HG03159 (cell line): Measurements from ENCODE around the gene EPC1.
A peak's percentile ranks its signal among the peaks of the same experiment; 100 is the strongest.
"Not testable (repeated sequence)": the region's sequence is repeated elsewhere in the genome, so short reads cannot be mapped to it uniquely, and the experiment has no call there.

Source experiments
- ATAC-seq: cut with Tn5 transposase; IDR thresholded peaks from one replicate; pipeline ENCODE4 v1.9.1; 2021; ENCODE audit warnings: mild to moderate bottlenecking, moderate library complexity; ENCODE audit not compliant: unreplicated experiment

The EPC1 gene

GRCh38 chr10:32346551-32347362 lies at the start of gene EPC1:
Gene EPC1, minus strand, starts transcription at chr10:32347158. Its CDS starts 243 bp downstream, at chr10:32346915.
- peak; percentile 62 for ATAC-seq

- no peak for ATAC-seq
Measured at GRCh38 chr10:32393911-32394310, 47.0 kb upstream of the EPC1 start.

- ATAC-seq, result not testable (repeated sequence)
Measured at GRCh38 chr10:32392284-32392683, 45.3 kb upstream of the EPC1 start.

GRCh38 chr10:32390193-32390592 lies 43.2 kb upstream of the EPC1 start:
- no peak for ATAC-seq

DNA sequence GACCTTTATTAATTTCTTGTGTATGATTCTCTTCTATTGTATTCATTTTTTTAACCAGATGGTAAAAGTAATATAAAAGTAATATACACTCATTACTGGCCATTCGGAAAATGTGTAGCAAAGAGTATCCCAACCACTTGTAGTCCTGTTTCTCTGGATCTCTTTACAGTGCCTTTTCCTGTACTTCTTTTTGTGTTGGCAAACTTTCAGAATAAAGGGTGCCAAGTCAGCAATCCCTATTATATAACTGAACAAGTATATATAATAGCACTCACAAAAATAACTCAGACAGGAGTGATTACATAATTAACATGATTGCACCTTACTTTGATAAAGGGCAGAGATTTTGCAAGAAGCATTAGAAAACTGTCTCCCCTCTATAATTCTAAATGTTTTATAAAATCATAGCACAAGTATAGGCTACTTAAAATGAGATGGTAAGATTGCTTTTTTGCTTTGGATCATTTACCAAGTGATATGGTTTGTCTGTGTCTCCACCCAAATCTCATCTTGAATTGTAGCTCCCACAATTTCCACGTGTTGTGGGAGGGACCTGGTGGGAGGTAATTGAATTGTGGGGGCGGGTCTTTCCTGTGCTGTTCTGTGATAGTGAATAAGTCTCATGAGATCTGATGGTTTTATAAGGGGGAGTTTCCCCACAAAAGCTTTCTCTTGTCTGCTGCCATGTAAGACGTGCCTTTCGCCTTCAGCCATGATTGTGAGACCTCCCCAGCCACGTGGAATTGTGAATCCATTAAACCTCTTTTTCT lies 41.5 kb upstream of the EPC1 start:
- ATAC-seq, result no peak

GRCh38 chr10:32386623-32387260 lies 39.8 kb upstream of the EPC1 start:
- ATAC-seq, result no peak

DNA sequence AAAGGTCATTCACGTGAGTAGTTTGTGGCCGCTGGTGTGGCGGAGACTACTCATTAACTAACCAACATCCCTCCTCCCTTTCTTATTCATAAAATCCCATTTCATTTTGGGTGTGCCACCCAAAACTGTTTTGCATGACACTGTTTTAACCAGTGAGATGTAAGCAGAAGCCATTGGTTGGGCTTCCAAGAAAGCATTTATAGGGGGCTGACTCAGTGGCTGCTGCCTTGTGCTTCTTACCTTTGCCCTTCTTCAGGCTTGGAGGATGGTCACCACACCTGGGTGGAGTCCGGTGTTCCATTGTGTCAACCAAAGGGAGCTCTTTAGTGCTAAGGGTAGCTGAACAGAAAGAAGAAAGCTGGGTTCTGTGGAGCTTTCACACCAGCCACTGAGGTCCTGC lies 37.2 kb upstream of the EPC1 start:
- ATAC-seq, result no peak

GRCh38 chr10:32381165-32381564 lies 34.2 kb upstream of the EPC1 start:
- no peak for ATAC-seq

GRCh38 chr10:32379950-32380551 lies 33.1 kb upstream of the EPC1 start:
- ATAC-seq, result no peak

DNA sequence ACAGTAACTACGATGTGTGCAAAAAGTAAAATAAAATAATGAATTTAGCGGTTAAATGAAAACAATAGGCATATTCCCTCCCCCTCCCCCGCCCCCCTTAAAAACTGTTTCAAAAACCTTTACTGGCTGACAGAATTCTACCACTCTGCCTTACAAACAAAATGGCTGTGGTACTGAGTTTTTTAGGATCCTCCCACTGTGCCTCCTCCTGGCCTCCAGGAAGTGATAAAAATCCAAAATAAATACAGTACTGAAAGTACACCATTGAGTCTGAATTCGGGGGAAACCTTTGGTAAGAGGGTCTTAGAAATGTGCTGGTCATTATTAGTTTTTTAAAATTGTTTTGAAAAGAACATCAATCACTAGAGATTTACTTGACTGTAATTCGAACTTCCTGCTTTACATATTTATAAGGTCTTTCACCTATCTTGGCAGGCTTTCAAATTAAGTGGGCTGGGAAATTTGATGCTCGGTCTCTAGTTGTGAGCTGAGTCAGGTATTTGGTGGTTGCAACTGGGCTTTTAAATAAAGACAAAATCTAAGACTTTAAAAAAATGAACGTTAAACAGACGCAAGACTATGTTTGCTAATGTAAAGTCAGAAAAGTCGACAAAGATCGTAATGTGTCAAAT lies 32.5 kb upstream of the EPC1 start:
- no peak for ATAC-seq

GRCh38 chr10:32378363-32379317 lies 31.7 kb upstream of the EPC1 start:
- peak; percentile 95 for ATAC-seq

- peak; percentile 43 for ATAC-seq
Measured at GRCh38 chr10:32377458-32378259, 30.7 kb upstream of the EPC1 start.

DNA sequence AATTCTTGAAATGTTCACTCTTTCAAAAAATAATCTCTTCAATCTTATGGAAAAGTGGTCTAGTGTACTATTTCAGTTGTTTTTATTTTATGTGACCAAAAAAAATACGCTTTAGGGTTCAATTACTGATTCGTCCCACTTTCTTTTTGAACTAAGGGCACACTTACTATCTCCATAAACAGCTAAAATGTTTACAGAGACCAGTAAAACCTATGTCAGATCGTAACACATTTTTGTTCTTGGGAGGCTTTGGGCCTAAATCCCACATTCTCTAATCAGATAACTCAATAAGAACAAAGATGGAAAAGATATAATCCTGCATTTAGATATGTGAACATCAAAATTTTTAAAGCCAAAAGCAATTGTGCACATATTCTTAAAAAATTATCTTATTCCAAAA lies 29.8 kb upstream of the EPC1 start:
- no peak for ATAC-seq

- no peak for ATAC-seq
Measured at GRCh38 chr10:32376097-32376496, 29.1 kb upstream of the EPC1 start.

DNA sequence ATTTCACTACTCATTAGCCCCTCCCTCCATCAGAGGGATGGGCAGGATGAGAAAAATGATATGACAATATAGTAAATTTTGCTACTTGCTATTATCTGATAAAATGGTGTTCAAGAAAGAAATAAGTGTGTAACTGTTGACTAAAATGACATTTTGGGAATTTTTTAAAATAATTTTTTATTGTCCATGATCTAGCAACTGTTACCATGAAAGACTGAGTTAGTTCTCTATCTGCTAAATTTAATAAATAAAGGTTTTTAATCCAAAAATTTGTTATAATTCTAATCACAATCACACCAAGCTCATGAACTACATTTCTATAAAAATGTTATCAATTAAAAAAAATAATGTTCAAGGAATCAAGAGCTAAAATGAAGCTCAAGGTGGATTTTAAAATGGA lies 28.7 kb upstream of the EPC1 start:
- ATAC-seq, result no peak

- ATAC-seq, result no peak
Measured at GRCh38 chr10:32374605-32375004, 27.6 kb upstream of the EPC1 start.

DNA sequence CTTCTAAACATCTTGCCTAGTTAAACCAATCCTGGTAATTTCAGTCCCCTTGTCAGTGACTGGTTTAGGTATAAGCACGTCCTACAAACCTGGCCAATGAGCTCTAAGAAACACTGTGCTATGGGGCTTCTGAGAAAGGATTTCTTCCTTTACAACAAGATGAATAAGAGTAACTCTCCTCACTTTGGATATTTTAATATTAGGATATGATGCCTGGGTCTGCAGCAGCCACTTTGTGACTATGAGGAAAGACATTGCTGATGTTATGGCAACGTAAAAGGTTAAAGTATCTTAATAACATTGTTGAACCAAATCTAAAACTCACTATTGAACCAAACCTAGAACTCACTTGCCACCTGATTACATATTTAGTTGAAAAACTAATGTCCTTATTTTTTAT lies 26.5 kb upstream of the EPC1 start:
- no peak for ATAC-seq

DNA sequence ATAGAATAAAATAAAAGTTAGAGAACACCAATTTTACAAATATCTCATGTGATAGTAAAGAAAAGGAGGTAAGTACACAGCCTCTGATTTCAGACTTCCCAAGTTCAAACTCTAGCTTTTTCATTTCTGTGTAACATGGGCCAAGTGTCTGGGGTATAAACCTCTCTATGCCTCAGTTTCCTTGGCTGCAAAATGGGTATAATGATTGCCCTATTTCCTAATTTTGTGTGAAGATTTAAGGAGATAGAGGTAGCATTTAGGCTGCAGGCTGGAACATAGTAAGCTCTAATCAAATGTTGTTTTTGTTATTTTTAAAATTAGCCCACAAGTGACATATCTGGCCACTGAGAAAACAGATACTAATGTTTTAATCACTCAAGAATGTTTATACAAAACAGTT lies 26.1 kb upstream of the EPC1 start:
- no peak for ATAC-seq
